Right atrium auricular region (tissue), 2 donors: ENCODE data around the gene RASAL3. TPM values are rescaled to one million over a fixed set of nuclear protein-coding genes. Genes with fewer than 3 reads are reported as not detected.

Source experiments
- DNase-seq: peaks from one replicate; pipeline ENCODE4 v3.0.0-alpha.2; 2019; ENCODE audit warnings: low spot score
- H3K27ac ChIP-seq, 2 donors: fragments of 200-600 bp; sonication (generic); 1 replicate in 1 of 2; 2 replicates in 1 of 2; pipeline ENCODE4 v1.5.1; 2016 to 2019
- H3K27me3 ChIP-seq, 2 donors: fragments of 200-600 bp; sonication (generic); one replicate each; pipeline versions ENCODE4 v1.5.1 to v1.6.0; 2017 to 2019
- H3K36me3 ChIP-seq: fragments of 200-600 bp; sonication (generic); one replicate; pipeline ENCODE4 v1.5.1; 2016
- H3K4me1 ChIP-seq, 2 donors: fragments of 200-600 bp; sonication (generic); one replicate each; pipeline versions ENCODE4 v1.5.1 to v1.6.0; 2017 to 2019
- H3K4me3 ChIP-seq, 2 donors: fragments of 200-600 bp; sonication (generic); 1 replicate in 1 of 2; 2 replicates in 1 of 2; pipeline ENCODE4 v1.5.1; 2017 to 2019; ENCODE audit warnings: mild to moderate bottlenecking in 1 of 2, moderate library complexity in 1 of 2
- H3K9me3 ChIP-seq, 2 donors: fragments of 200-600 bp; sonication (generic); one replicate each; pipeline ENCODE4 v1.5.1; 2019
- total RNA-seq, 2 donors: library from RNA; depleted of rRNA; stranded (reverse); fragments of >200 nt; gene quantifications; one replicate each; pipeline ENCODE4 v1.1.0, GENCODE V29; 2016
- TF ChIP-seq, protein P1 (sequence below), 2 donors: fragments of 200-600 bp; sonication (generic); IDR thresholded peaks; one replicate each; pipeline ENCODE4 v1.5.1; 2019; ENCODE audit warnings: antibody characterized with exemption in 2 of 2

The RASAL3 gene
- 1 to 10 TPM in 1 of 2 donors, under 1 TPM in 1; 0.48 to 1.7 TPM for total RNA-seq

DNA sequence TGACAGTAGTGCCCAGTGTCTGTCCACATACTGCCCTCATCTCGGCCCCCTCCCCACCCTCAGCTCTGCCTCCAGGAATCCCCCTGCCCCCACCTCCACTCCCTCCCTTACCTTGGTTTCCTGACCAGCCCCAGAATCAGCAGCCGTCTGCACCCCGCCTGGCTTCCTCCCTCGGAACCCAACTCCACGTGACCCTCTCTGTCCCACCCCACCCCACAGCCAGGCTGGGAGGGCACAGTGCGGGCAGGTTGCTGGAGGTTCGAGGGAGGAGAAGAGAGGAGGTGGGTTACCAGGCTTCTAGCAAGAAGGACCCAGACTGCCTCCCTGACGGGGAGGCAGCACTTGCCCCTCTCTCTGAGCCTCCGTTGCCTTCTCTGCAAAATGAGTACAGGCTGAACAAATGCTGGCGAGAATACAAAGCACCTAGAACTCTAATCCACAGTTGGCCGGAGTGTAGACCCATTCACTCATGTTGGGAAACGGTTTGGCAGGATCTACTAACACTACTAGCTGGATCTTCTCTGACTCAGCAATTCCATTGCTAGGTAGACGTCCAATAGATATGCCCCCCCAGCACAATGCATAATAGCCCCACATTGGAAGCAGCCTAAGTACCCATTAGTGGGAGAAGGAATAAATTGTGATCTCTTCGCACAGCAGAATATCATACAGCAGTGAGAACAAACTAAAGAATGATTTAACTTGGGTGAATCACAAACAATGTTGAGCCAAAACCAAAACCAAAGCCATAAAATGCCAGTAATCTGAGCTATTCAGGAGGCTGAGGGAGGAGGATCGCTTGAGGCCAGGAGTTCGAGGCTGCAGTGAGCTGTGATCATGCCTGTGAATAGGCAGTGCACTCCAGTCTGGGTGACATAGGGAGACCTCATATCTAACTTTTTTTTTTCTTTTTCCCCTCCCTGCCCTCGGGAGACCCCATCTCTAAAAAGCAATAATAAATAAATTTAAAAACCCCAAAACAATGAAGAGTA is at the start of gene RASAL3:
RASAL3 (minus strand) TSS at position 151 of the 992 bp plus-strand sequence. CDS start 186 bp downstream, outside the sequence.
- H3K27ac ChIP-seq, result no peak within 1 kb of the TSS
- DNase-seq, result no peak
- peaks cover 3 to 5% of the 10 kb centered on the region in 2 donors for H3K27me3 ChIP-seq
- no peaks in the 10 kb centered on the region for H3K36me3 ChIP-seq
- no peaks in the 10 kb centered on the region for H3K9me3 ChIP-seq
- H3K4me1 ChIP-seq, result peaks cover 0 to 6% of the 10 kb centered on the region in 2 donors
- peak within 1 kb of the TSS; percentile 21 to 43 for H3K4me3 ChIP-seq
- TF ChIP-seq, protein P1, sequence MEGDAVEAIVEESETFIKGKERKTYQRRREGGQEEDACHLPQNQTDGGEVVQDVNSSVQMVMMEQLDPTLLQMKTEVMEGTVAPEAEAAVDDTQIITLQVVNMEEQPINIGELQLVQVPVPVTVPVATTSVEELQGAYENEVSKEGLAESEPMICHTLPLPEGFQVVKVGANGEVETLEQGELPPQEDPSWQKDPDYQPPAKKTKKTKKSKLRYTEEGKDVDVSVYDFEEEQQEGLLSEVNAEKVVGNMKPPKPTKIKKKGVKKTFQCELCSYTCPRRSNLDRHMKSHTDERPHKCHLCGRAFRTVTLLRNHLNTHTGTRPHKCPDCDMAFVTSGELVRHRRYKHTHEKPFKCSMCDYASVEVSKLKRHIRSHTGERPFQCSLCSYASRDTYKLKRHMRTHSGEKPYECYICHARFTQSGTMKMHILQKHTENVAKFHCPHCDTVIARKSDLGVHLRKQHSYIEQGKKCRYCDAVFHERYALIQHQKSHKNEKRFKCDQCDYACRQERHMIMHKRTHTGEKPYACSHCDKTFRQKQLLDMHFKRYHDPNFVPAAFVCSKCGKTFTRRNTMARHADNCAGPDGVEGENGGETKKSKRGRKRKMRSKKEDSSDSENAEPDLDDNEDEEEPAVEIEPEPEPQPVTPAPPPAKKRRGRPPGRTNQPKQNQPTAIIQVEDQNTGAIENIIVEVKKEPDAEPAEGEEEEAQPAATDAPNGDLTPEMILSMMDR (IDR thresholded peaks at IDR 0.05), result no peak

DNA sequence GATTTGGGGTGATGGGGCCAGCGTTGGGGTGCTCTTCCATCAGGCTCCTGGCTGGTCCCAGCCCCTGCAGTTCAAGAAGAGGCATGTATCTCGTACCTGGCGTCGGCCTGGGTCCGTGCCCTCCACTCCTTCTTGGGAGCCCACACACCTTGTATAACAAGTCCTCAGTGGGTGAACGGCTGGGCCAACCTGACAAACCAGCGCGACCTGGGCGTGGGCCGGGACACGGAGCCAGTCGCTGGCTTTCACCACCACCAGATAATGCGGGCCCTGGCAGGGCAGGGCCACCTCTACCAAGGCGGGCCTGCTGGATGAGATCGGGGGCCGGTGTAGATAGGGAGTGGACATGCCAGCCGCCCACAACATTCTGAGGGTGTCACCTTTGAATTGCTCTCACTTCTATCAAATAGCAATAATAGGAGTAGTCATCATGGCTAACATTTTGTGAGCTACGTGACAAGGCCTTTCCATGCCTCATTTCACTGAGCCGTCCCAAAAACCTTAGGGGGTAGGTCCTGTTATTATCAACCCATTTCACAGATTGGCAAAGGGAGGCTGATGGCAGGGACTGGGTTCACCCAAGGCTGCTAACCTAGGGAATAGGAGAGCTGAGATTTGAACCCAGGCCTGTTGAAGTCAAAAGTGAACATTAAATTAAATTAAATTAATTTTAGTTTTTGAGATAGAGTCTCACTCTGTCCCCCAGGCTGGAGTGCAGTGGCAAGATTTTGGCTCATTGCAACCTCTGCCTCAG is 47.5 kb upstream of the RASAL3 start:
- H3K27me3 ChIP-seq, result peaks cover 0 to 11% of the 10 kb centered on the region in 2 donors

GRCh38 chr19:15508035-15508710 is 43.8 kb upstream of the RASAL3 start, which contains the start of gene CYP4F22:
TSS of gene CYP4F22 (plus strand) at chr19:15508525. CDS start at chr19:15525337, 16,812 bp downstream.
- no peaks in the 10 kb centered on the region for H3K36me3 ChIP-seq
- no peak within 1 kb of the TSS for H3K27ac ChIP-seq
- H3K27me3 ChIP-seq, result peaks cover 0 to 11% of the 10 kb centered on the region in 2 donors
- peak within 1 kb of the TSS in 1 of 2 donors; percentile 28 for H3K4me3 ChIP-seq
- TF ChIP-seq, protein P1 (IDR thresholded peaks at IDR 0.05), result no peak
- H3K4me1 ChIP-seq, result peaks cover 0 to 3% of the 10 kb centered on the region in 2 donors
- no peaks in the 10 kb centered on the region for H3K9me3 ChIP-seq
- DNase-seq, result no peak

More for the DNA sequence above, 47.5 kb upstream of the RASAL3 start:
- no peak for DNase-seq
- H3K9me3 ChIP-seq, result peaks cover 0 to 8% of the 10 kb centered on the region in 2 donors
- H3K27ac ChIP-seq, result no peak overlapping the region
- H3K4me1 ChIP-seq, result peaks cover 0 to 3% of the 10 kb centered on the region in 2 donors
- TF ChIP-seq, protein P1 (IDR thresholded peaks at IDR 0.05), result no peak
- no peak overlapping the region for H3K4me3 ChIP-seq
- no peaks in the 10 kb centered on the region for H3K36me3 ChIP-seq

DNA sequence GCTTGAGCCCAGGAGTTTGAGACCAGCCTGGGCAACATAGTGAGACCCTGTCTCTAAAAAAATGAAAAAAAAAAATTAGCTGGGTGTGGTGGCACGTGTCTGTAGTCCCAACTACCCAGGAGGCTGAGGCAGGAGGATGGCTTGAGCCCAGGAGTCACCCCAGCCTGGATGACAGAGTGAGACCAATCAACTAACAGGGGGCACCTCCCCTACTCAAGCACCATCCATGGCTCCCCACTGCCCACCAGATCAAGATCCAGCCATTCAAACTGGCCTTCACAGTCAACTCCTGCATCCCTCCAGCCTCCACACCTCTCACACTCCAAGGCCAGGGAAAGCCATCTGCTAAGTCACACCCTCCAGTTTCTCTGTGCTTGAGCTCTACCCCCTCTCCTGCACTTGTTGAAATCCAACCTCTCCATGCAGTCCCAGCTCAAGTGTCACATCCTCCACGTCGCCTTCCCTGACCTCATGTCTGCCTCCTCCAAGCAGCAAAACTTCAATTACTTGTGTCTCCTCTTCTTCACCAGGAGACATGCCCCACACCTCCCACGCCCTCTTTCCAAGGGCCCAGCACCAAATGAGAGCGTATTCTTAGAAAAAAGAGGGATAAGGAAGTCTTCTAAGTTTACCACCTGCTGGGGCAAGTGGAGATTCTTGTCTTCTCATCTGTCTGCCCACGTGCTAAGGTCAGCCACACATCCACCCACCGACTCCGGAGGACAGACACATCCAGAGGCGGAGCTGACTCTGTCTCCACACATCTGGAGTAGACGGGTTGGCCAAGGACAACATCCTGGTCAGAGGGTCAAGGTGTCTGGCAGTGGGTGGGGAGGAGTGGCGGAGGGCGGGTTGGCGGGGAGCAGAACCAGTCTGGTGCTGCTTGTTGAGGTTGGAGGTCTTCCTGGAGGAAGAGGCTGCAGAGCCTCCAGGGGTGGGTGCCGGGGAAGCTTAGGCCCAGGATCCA is 43.0 kb upstream of the RASAL3 start:
- Histone ChIP-seq H3K4me3 (no peak overlapping the region), H3K9me3 (no peaks in the 10 kb centered on the region), H3K36me3 (no peaks in the 10 kb centered on the region), H3K27me3 (peaks cover 0 to 11% of the 10 kb centered on the region in 2 donors), H3K4me1 (peaks cover 0 to 3% of the 10 kb centered on the region in 2 donors), H3K27ac (no peak overlapping the region)
- DNase-seq, result no peak
- TF ChIP-seq, protein P1 (IDR thresholded peaks at IDR 0.05), result no peak
